Measurements from ENCODE around the gene FUZ.

FUZ gene

GRCh38 chr19:49850487-49851342 lies 37.6 kb upstream of the FUZ start, which contains the start of gene PTOV1:
Gene PTOV1, plus strand, starts transcription at chr19:49851159.
- peak; percentile 80 to 81 for DNase-seq

GRCh38 chr19:49850221-49850486 lies 37.1 kb upstream of the FUZ start:
- no peak for DNase-seq

- DNase-seq, result no peak
Observed at GRCh38 chr19:49849433-49850220, 36.5 kb upstream of the FUZ start.

GRCh38 chr19:49848938-49849337 lies 35.8 kb upstream of the FUZ start:
- no peak for DNase-seq

GRCh38 chr19:49847731-49848696 lies 34.9 kb upstream of the FUZ start:
- no peak for DNase-seq

DNA sequence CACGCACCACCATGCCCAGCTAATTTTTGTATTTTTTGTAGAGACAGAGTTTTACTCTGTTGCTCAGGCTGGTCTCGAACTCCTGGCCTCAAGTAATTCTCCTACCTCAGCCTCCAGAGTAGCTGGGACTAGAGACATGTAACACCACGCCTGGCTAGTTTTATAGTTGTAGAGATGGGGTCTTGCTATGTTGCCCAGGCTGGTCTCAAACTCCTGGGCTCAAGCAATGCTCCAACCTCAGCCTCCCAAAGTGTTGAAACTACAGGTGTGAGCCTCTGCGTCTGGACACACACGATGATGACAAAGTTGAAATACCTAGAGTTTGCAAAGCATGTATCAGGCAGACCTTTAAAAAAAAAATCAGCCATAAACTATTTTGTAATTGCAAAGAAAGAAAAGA lies 33.3 kb upstream of the FUZ start:
- DNase-seq, result no peak

DNA sequence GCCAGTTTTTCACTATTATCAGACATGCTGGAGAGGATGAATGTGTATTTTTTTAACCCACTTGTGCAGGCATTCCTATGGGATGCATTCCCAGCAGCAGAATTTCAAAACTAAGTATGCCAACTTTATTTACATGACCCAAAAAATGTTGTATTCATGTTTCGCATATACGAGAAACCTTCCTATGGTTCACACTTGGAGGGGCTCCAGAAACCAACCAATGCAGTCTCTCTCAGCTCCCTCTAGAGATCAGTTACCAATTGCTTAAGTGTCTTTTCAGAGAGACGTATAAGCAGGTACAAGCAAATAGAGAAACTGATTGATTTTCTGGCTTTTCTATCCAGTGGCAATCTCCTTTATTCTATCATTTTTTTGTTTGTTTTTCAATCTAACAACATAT lies 32.3 kb upstream of the FUZ start:
- no peak for DNase-seq

DNA sequence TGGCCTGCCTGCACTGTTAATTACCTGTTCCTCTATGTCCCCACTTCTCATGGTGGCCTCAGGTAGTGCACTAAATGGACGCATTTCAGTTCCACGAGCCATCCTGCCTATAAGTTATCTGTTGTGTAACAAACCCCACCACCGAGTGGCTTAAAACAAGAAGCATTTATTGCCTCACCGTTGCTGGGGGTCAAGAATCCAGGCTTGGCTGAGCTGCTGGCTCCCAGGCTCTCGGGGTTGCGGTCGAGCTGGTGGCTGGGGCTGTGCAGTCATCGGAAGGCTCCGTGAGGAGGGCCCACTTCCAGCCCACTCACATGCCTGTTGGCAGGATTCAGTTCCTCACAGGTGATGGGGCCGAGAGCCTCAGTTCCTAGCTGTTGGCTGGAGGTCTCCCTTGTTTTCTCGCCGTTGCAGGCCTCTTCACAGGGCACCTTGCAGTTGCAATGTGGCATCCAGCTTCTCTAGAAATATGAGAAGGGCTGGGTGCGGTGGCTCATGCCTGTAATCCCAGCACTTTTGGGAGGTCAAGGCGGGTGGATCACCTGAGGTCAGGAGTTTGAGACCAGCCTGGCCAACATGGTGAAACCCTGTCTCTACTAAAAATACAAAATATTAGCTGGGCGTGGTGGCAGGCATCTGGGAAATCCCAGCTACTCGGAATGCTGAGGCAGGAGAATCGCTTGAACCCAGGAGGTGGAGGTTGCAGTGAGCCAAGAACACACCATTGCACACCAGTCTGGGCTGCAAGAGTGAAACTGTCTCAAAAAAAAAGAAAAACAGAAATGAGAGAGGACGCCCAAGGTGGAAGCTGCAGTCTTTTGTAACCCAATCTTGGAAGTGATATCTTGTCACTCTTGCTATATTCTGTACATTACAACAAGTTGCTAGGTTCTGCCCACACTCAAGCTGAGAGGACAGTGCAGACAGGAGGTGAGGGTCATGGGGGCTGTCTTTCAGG lies 31.3 kb upstream of the FUZ start:
- no peak for DNase-seq

DNA sequence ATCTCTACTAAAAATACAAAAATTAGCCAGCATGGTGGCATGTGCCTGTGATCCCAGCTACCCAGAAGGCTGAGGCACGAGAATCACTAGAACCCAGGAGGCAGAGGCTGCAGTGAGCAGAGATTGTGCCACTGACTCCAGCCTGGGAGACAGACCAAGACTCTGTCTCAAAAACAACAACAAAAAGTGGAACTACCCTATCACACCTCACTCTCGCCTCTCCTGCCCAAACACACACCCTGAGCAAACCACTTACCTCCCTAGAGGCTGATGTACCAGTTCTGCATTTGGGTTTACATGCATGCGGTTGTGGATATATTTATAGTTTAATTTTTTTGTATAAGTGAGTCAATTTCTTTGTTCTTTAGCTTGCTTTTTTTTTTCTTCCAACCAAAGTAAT lies 30.2 kb upstream of the FUZ start:
- DNase-seq, result no peak

- no peak for DNase-seq
Observed at GRCh38 chr19:49840736-49841249, 27.7 kb upstream of the FUZ start.

DNA sequence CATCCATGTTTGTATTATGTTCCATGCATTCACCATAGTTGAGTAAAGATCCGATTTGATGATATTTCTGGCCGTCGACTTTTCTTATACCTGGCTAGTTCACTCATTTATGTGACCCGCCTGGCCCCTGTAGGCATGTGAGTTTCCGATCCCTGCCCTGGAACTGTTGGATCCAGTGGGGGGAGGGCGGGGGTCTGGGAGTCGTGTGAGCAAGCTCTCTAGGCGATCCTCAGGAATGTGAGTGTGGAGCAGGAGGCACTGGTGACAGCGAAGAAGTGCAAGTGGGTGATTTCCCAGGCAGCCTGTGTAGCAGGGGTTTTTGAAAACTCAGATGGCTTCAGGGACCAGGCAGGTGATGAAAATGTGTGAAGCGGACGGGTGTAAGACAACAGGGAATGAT lies 27.2 kb upstream of the FUZ start:
- no peak for DNase-seq

- no peak for DNase-seq
Observed at GRCh38 chr19:49839713-49840112, 26.6 kb upstream of the FUZ start.

DNA sequence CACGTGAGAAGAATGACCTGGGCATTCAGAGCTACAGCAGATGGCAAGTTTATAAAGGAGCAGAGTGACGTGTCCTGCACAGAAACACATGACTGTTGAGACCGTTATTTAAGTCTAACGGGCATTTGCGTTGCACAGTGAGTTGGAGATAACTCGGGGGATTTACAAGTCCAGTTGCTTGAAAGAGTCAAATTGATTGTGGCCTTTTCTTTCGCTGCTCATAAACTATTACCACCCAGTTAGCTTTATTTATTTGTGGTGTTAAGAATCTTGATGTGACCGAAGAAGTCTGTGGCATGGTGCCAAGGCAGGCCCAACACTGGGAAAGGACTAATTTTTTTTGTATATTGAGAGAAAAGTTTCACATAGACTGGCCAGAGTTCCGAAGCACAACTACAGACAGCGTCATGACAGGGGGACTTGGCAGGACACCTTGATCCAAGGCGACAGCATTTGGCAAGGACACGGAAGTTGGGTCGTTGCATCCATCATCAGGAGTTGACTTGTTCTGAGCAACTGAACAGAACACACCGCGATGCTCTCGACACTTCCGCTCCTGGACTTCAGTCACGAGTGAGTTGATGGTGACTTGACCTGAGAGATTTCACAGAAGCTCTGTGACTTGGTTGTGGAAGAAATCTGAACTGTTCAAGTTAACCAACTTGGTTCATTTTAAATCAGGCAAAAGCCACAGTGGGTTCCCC lies 25.9 kb upstream of the FUZ start:
- DNase-seq, result no peak

DNA sequence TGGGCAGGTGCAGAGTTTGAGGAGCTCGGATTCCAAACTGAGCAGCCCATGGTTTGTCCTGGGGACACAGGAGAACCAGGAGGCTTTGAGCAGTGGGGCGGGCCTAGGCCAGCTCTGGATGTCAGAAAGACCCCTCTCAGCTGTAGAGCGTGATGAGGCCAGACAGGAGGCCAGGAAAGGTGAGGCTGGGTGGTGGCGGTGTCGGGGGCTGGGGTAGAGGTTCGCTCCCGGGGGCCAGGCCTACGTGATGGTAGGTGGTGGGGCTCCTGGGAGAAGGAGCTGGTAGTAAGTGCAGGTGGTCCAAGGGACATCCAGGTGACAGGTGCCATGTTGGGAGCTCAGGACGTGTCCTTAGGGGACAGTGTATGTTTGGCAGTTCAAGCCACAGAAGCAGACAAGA lies 24.3 kb upstream of the FUZ start:
- no peak for DNase-seq

- DNase-seq, result no peak
Observed at GRCh38 chr19:49837009-49837310, 23.9 kb upstream of the FUZ start.

- DNase-seq, result no peak
Observed at GRCh38 chr19:49836176-49837008, 23.3 kb upstream of the FUZ start.

DNA sequence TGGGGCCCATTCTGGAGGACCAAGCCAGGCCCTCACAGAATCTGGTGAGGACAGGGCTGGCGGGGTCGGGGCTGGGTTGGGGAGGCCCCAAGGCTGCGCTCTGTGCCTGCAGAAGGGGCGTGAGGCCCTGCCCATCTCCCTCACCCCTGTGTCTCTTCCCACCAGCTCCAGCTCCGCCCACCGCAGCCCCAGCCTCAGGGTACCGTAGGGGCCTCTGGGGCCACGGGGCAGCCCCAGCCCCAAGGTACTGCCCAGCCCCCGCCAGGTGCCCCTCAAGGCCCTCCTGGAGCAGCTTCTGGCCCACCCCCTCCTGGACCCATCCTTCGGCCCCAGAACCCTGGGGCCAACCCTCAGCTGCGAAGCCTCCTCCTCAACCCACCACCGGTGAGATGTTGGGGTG lies 22.5 kb upstream of the FUZ start:
- DNase-seq, result no peak

GRCh38 chr19:49833599-49833998 lies 20.5 kb upstream of the FUZ start:
- DNase-seq, result no peak

DNA sequence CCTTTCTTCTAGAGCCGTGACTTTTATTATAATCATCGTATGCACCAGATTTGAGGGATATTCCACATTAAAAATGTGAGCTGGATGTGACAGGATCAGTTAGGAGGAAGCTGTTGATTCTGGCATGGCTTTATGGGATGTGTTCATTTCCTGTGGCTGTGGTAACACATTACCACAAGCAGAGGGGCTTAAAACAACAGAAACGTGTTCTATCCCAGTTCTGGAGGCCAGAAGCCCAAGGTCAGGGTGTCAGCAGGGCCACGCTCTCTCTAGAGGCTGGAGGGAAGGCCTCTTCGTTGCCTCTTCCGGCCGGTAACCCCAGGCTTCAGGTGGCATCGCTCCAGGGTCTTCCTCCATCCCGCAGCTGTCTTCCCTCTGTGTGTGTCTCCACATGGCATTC lies 19.5 kb upstream of the FUZ start:
- no peak for DNase-seq

- DNase-seq, result no peak
Observed at GRCh38 chr19:49831592-49831991, 18.5 kb upstream of the FUZ start.
